ENCODE measurements around the gene NFIC.

NFIC gene

GRCh38 chr19:3501780-3502179 is 135.4 kb downstream of the NFIC start:
- Histone ChIP-seq H3K4me3 (ENCODE audit: low read length in 2 of 2) (no peak overlapping the region), H2BK5ac (ENCODE audit: low read length) (no peak overlapping the region), H4K8ac (ENCODE audit: low read depth, low read length) (no peak overlapping the region), H2BK120ac (ENCODE audit: low read depth, low read length) (no peak overlapping the region), H3K9me3 (replicated peaks in 1 of 2; ENCODE audit: control insufficient read depth in 2 of 2, insufficient read depth in 1 of 2, low read depth in 1 of 2, low read length in 2 of 2) (peaks cover 0 to 2% of the 10 kb centered on the region in 2 donors), H3K4me1 (ENCODE audit: control insufficient read depth in 2 of 2, insufficient read depth in 1 of 2, low read depth in 1 of 2, low read length in 2 of 2) (peaks cover 5 to 8% of the 10 kb centered on the region in 2 donors), H4K91ac (ENCODE audit: low read depth, low read length, poor library complexity) (no peak overlapping the region), H3K27ac (replicated peaks; ENCODE audit: low read length) (no peak overlapping the region), H2BK12ac (ENCODE audit: low read length) (no peak overlapping the region), H3K14ac (ENCODE audit: low read length) (no peak overlapping the region), H3K18ac (ENCODE audit: low read length) (no peak overlapping the region), H3K4me2 (ENCODE audit: insufficient read depth, low read length, poor library complexity, severe bottlenecking) (no peak overlapping the region), H2BK15ac (ENCODE audit: low read length) (no peak overlapping the region), H3K23ac (ENCODE audit: low read depth, low read length, poor library complexity) (no peak overlapping the region), H3K27me3 (ENCODE audit: control insufficient read depth in 3 of 3, insufficient read depth in 3 of 3, low read depth in 1 of 3, low read length in 3 of 3) (no peaks in the 10 kb centered on the region), H3K36me3 (replicated peaks in 1 of 2; ENCODE audit: control insufficient read depth in 2 of 2, insufficient read depth in 2 of 2, low read length in 2 of 2) (peaks cover 2 to 7% of the 10 kb centered on the region in 2 donors), H2AFZ (ENCODE audit: low read length) (no peak overlapping the region), H3K79me1 (ENCODE audit: low read depth, low read length) (peaks cover 9% of the 10 kb centered on the region), H3K4ac (ENCODE audit: low read length) (no peak overlapping the region), H2AK5ac (ENCODE audit: low read depth, low read length) (no peak overlapping the region), H3K9ac (ENCODE audit: low read depth, low read length, poor library complexity) (no peak overlapping the region)
- no peak for DNase-seq (ENCODE audit: low spot score)
- WGBS, 2 donors (ENCODE audit: extremely low coverage in 2 of 2, insufficient read length in 2 of 2, insufficient replicate concordance in 1 of 2), result no CpG with 5 or more reads among the region's 3 CpGs

GRCh38 chr19:3503036-3503572 is 136.7 kb downstream of the NFIC start:
- no peak for DNase-seq (ENCODE audit: low spot score)
- no peak overlapping the region for H3K18ac ChIP-seq (ENCODE audit: low read length)
- H2AK5ac ChIP-seq (ENCODE audit: low read depth, low read length), result no peak overlapping the region
- H3K27ac ChIP-seq (replicated peaks; ENCODE audit: low read length), result no peak overlapping the region
- no peaks in the 10 kb centered on the region for H3K27me3 ChIP-seq (ENCODE audit: control insufficient read depth in 3 of 3, insufficient read depth in 3 of 3, low read depth in 1 of 3, low read length in 3 of 3)
- no peak overlapping the region for H4K91ac ChIP-seq (ENCODE audit: low read depth, low read length, poor library complexity)
- no CpG with 5 or more reads among the region's 13 CpGs for WGBS, 2 donors (ENCODE audit: extremely low coverage in 2 of 2, insufficient read length in 2 of 2, insufficient replicate concordance in 1 of 2)
- no peak overlapping the region for H4K8ac ChIP-seq (ENCODE audit: low read depth, low read length)
- peaks cover 0 to 2% of the 10 kb centered on the region in 2 donors for H3K9me3 ChIP-seq (replicated peaks in 1 of 2; ENCODE audit: control insufficient read depth in 2 of 2, insufficient read depth in 1 of 2, low read depth in 1 of 2, low read length in 2 of 2)
- peak overlapping the region; percentile 69 for H2AFZ ChIP-seq (ENCODE audit: low read length)
- H3K4me2 ChIP-seq (ENCODE audit: insufficient read depth, low read length, poor library complexity, severe bottlenecking), result no peak overlapping the region
- peaks cover 17% of the 10 kb centered on the region for H3K79me1 ChIP-seq (ENCODE audit: low read depth, low read length)
- no peak overlapping the region for H2BK120ac ChIP-seq (ENCODE audit: low read depth, low read length)
- H3K4ac ChIP-seq (ENCODE audit: low read length), result no peak overlapping the region
- no peak overlapping the region for H3K4me3 ChIP-seq (ENCODE audit: low read length in 2 of 2)
- H3K4me1 ChIP-seq (ENCODE audit: control insufficient read depth in 2 of 2, insufficient read depth in 1 of 2, low read depth in 1 of 2, low read length in 2 of 2), result peaks cover 9 to 16% of the 10 kb centered on the region in 2 donors
- H3K36me3 ChIP-seq (replicated peaks in 1 of 2; ENCODE audit: control insufficient read depth in 2 of 2, insufficient read depth in 2 of 2, low read length in 2 of 2), result peaks cover 0 to 5% of the 10 kb centered on the region in 2 donors
- peak overlapping the region; percentile 14 for H2BK12ac ChIP-seq (ENCODE audit: low read length)
- H2BK5ac ChIP-seq (ENCODE audit: low read length), result no peak overlapping the region
- no peak overlapping the region for H3K23ac ChIP-seq (ENCODE audit: low read depth, low read length, poor library complexity)
- no peak overlapping the region for H3K14ac ChIP-seq (ENCODE audit: low read length)
- peak overlapping the region; percentile 91 for H2BK15ac ChIP-seq (ENCODE audit: low read length)
- H3K9ac ChIP-seq (ENCODE audit: low read depth, low read length, poor library complexity), result no peak overlapping the region

- no peak overlapping the region for H2BK12ac ChIP-seq (ENCODE audit: low read length)
- no peak overlapping the region for H3K14ac ChIP-seq (ENCODE audit: low read length)
- H3K4me2 ChIP-seq (ENCODE audit: insufficient read depth, low read length, poor library complexity, severe bottlenecking), result no peak overlapping the region
- H3K9me3 ChIP-seq (replicated peaks in 1 of 2; ENCODE audit: control insufficient read depth in 2 of 2, insufficient read depth in 1 of 2, low read depth in 1 of 2, low read length in 2 of 2), result peaks cover 0 to 2% of the 10 kb centered on the region in 2 donors
- no peaks in the 10 kb centered on the region for H3K27me3 ChIP-seq (ENCODE audit: control insufficient read depth in 3 of 3, insufficient read depth in 3 of 3, low read depth in 1 of 3, low read length in 3 of 3)
- H2BK5ac ChIP-seq (ENCODE audit: low read length), result no peak overlapping the region
- no peak overlapping the region for H4K8ac ChIP-seq (ENCODE audit: low read depth, low read length)
- H3K36me3 ChIP-seq (replicated peaks in 1 of 2; ENCODE audit: control insufficient read depth in 2 of 2, insufficient read depth in 2 of 2, low read length in 2 of 2), result peaks cover 12 to 20% of the 10 kb centered on the region in 2 donors
- no peak overlapping the region for H3K23ac ChIP-seq (ENCODE audit: low read depth, low read length, poor library complexity)
- no peak overlapping the region for H3K27ac ChIP-seq (replicated peaks; ENCODE audit: low read length)
- H2BK120ac ChIP-seq (ENCODE audit: low read depth, low read length), result no peak overlapping the region
- no peak overlapping the region for H2AK5ac ChIP-seq (ENCODE audit: low read depth, low read length)
- DNase-seq (ENCODE audit: low spot score), result no peak
- H2BK15ac ChIP-seq (ENCODE audit: low read length), result no peak overlapping the region
- no peak overlapping the region for H2AFZ ChIP-seq (ENCODE audit: low read length)
- no peak overlapping the region for H3K4ac ChIP-seq (ENCODE audit: low read length)
- H4K91ac ChIP-seq (ENCODE audit: low read depth, low read length, poor library complexity), result no peak overlapping the region
- no peak overlapping the region for H3K9ac ChIP-seq (ENCODE audit: low read depth, low read length, poor library complexity)
- peaks cover 29% of the 10 kb centered on the region for H3K79me1 ChIP-seq (ENCODE audit: low read depth, low read length)
- no CpG with 5 or more reads among the region's 5 CpGs for WGBS, 2 donors (ENCODE audit: extremely low coverage in 2 of 2, insufficient read length in 2 of 2, insufficient replicate concordance in 1 of 2)
- no peak overlapping the region for H3K18ac ChIP-seq (ENCODE audit: low read length)
- no peak overlapping the region for H3K4me3 ChIP-seq (ENCODE audit: low read length in 2 of 2)
- peaks cover 9 to 14% of the 10 kb centered on the region in 2 donors for H3K4me1 ChIP-seq (ENCODE audit: control insufficient read depth in 2 of 2, insufficient read depth in 1 of 2, low read depth in 1 of 2, low read length in 2 of 2)
Observed at GRCh38 chr19:3504735-3505134, 138.4 kb downstream of the NFIC start.

- no peak within 1 kb of the TSS for H4K91ac ChIP-seq (ENCODE audit: low read depth, low read length, poor library complexity)
- peaks cover 9 to 13% of the 10 kb centered on the region in 2 donors for H3K4me1 ChIP-seq (ENCODE audit: control insufficient read depth in 2 of 2, insufficient read depth in 1 of 2, low read depth in 1 of 2, low read length in 2 of 2)
- no CpG with 5 or more reads among the region's 79 CpGs for WGBS, 2 donors (ENCODE audit: extremely low coverage in 2 of 2, insufficient read length in 2 of 2, insufficient replicate concordance in 1 of 2)
Observed at GRCh38 chr19:3505598-3506383, 139.4 kb downstream of the NFIC start, which contains the start of gene FZR1. Gene FZR1 (plus strand): TSS chr19:3506311. CDS start chr19:3522990, 16,679 bp downstream.

More at GRCh38 chr19:3505598-3506383, 139.4 kb downstream of the NFIC start, which contains the start of gene FZR1:
- Histone ChIP-seq H3K4me3 (ENCODE audit: low read length in 2 of 2) (peak within 1 kb of the TSS; percentile 90 to 92), H3K14ac (ENCODE audit: low read length) (peak within 1 kb of the TSS; percentile 94), H3K27ac (replicated peaks; ENCODE audit: low read length) (peak within 1 kb of the TSS; percentile 47), H3K9ac (ENCODE audit: low read depth, low read length, poor library complexity) (peak within 1 kb of the TSS; percentile 99), H3K23ac (ENCODE audit: low read depth, low read length, poor library complexity) (peak within 1 kb of the TSS; percentile 85), H3K36me3 (replicated peaks in 1 of 2; ENCODE audit: control insufficient read depth in 2 of 2, insufficient read depth in 2 of 2, low read length in 2 of 2) (peaks cover 17 to 31% of the 10 kb centered on the region in 2 donors), H4K8ac (ENCODE audit: low read depth, low read length) (peak within 1 kb of the TSS; percentile 86), H3K27me3 (ENCODE audit: control insufficient read depth in 3 of 3, insufficient read depth in 3 of 3, low read depth in 1 of 3, low read length in 3 of 3) (no peaks in the 10 kb centered on the region), H3K4me2 (ENCODE audit: insufficient read depth, low read length, poor library complexity, severe bottlenecking) (peak within 1 kb of the TSS; percentile 99), H3K18ac (ENCODE audit: low read length) (peak within 1 kb of the TSS; percentile 95), H3K79me1 (ENCODE audit: low read depth, low read length) (peaks cover 33% of the 10 kb centered on the region), H2BK120ac (ENCODE audit: low read depth, low read length) (peak within 1 kb of the TSS; percentile 97), H2BK5ac (ENCODE audit: low read length) (peak within 1 kb of the TSS; percentile 90), H3K4ac (ENCODE audit: low read length) (no peak within 1 kb of the TSS), H2AFZ (ENCODE audit: low read length) (peak within 1 kb of the TSS; percentile 90), H2BK12ac (ENCODE audit: low read length) (no peak within 1 kb of the TSS), H2AK5ac (ENCODE audit: low read depth, low read length) (peak within 1 kb of the TSS; percentile 97), H2BK15ac (ENCODE audit: low read length) (no peak within 1 kb of the TSS), H3K9me3 (replicated peaks in 1 of 2; ENCODE audit: control insufficient read depth in 2 of 2, insufficient read depth in 1 of 2, low read depth in 1 of 2, low read length in 2 of 2) (no peaks in the 10 kb centered on the region)
- peak; percentile 96 for DNase-seq (ENCODE audit: low spot score)

Measured in neuronal stem cell (in vitro differentiated cells).